Measurements from ENCODE around the gene KIAA0825.

KIAA0825 gene

DNA sequence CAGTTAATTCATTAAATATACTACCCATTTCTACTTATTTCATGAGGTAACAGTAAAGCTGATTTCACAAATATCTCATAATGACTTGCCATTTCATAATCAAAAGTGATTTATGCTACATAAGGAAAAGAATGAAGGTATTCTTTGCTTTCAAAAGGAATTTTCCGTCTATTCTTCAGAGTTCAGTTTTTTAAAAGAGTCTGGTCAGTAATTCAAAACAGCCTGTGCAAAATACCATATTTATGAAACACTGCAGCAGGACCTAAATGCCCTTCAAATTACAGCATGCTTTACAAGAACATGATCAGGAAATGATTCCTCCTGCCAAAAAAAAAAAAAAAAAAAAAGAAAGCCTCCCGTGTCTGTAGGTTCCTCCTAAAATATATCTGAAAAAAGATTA, 154.7 kb downstream of the KIAA0825 start:
- DNase-seq (no peak), ATAC-seq (replicated peaks) (no peak)
- Mint-ChIP-seq H3K36me3 (no peaks in the 10 kb centered on the region), H3K4me1 (no peaks in the 10 kb centered on the region), H3K4me3 (no peak overlapping the region), H3K27me3 (no peaks in the 10 kb centered on the region), H3K27ac (no peak overlapping the region), H3K9me3 (no peaks in the 10 kb centered on the region)

DNA sequence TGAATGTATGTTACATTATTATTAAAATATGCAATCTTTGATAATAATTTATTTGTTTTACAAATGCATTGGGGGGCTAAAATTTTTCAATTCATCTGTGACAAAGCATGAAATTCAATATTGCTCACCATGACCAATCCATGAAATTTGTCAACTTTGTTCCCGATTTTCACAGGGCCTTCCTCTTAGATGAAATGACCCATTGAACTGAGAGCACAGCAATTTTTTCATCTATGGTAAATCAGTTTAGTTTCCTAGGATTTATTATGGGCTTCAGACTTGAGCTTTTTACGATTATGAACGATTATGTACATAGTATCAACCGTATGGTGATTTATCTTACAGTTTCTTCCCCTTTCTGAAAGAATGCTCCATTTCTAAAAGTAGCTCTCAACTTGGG, 157.3 kb downstream of the KIAA0825 start:
- Mint-ChIP-seq H3K27ac (no peak overlapping the region), H3K9me3 (no peaks in the 10 kb centered on the region), H3K36me3 (no peaks in the 10 kb centered on the region), H3K4me3 (no peak overlapping the region), H3K4me1 (no peaks in the 10 kb centered on the region), H3K27me3 (no peaks in the 10 kb centered on the region)
- no peak for ATAC-seq (replicated peaks)
- DNase-seq, result no peak

DNA sequence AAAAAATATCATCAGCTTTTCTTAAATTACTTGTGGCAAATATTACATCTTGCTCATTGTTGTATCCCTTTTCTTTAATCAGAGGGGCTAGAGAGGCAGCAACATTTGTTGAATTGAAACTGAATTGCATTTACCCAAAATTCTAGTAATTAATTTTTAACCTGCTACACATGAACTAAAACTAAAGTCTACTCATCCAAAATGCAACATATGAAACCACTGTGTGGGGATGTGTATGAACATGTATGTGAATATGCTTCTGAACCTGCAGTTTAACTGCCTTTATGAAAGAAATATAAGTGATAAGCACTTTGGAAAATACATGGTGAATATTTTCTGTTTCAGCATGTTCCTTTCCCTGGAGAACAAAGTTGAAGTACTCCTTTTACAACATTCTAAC, 158.5 kb downstream of the KIAA0825 start:
- no peaks in the 10 kb centered on the region for H3K4me1 Mint-ChIP-seq
- no peak for DNase-seq
- no peak overlapping the region for H3K4me3 Mint-ChIP-seq
- no peak overlapping the region for H3K27ac Mint-ChIP-seq
- no peaks in the 10 kb centered on the region for H3K27me3 Mint-ChIP-seq
- no peaks in the 10 kb centered on the region for H3K9me3 Mint-ChIP-seq
- no peak for ATAC-seq (replicated peaks)
- H3K36me3 Mint-ChIP-seq, result no peaks in the 10 kb centered on the region

DNA sequence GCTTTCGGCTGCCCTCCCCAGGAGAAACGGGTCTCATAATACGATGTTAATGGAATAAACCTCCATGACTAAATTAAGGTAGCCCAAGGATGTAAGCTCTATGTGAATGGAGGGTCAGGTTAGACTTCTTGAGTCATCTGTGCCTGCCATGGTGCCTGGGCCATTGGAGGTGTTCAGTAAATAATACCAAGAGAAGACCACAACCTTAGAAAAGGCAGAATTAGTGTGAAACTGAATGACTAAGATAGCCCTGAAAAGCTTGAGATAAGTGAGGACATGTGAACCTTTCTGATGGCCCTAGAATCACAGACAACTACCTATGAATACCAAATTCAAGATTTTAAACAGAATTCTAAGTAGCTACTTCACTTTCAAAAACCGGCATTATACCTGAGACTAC, 160.6 kb downstream of the KIAA0825 start:
- no peak for DNase-seq
- no peaks in the 10 kb centered on the region for H3K36me3 Mint-ChIP-seq
- H3K4me1 Mint-ChIP-seq, result no peaks in the 10 kb centered on the region
- no peak overlapping the region for H3K4me3 Mint-ChIP-seq
- no peaks in the 10 kb centered on the region for H3K9me3 Mint-ChIP-seq
- ATAC-seq (replicated peaks), result no peak
- no peak overlapping the region for H3K27ac Mint-ChIP-seq
- H3K27me3 Mint-ChIP-seq, result no peaks in the 10 kb centered on the region

DNA sequence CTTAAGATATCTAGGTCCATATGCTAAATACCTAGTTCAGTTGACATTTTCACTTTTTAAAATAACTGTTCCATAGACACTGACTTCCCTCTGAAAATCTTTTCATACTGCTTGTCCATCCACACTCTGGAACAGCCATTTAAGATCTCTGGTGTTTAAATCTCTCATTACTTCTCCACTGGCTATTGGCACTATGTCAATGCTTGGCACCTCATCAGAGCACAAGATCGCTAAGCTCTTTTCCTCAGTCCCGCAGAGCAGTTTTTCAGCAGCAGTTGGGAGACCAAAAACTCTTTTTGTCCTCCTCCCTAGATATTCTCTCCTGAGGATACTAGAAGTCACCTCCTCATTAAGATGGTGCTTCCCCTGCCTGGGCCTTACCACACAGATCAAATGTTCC, 172.7 kb downstream of the KIAA0825 start:
- Mint-ChIP-seq H3K4me1 (no peaks in the 10 kb centered on the region), H3K27ac (no peak overlapping the region)
- no peak for ATAC-seq (replicated peaks)

DNA sequence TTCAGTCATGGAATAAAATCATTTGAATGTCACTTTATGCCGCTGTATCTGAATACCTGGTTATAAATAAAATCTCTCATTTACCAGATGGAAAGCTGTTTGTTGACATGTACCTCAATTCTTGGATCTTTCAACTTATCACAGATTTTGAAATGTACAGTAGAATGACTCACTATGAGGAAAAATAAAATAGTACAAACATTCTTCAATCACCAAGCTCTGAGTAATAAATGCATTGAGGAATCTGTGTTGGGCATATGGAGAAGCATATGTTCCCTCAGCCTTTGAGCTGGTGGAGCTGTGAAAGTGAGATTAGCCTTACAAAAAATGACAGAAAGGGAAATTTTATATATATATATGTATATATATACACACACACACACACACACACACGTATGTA, 175.4 kb downstream of the KIAA0825 start:
- ATAC-seq (replicated peaks) (no peak), DNase-seq (no peak)
- no peaks in the 10 kb centered on the region for H3K27me3 Mint-ChIP-seq
- H3K9me3 Mint-ChIP-seq, result no peaks in the 10 kb centered on the region
- peaks cover 0 to 3% of the 10 kb centered on the region in 2 donors for H3K36me3 Mint-ChIP-seq
- no peak overlapping the region for H3K27ac Mint-ChIP-seq
- H3K4me1 Mint-ChIP-seq, result no peaks in the 10 kb centered on the region
- no peak overlapping the region for H3K4me3 Mint-ChIP-seq

More for the DNA sequence above, 172.7 kb downstream of the KIAA0825 start:
- no peaks in the 10 kb centered on the region for H3K36me3 Mint-ChIP-seq
- no peaks in the 10 kb centered on the region for H3K9me3 Mint-ChIP-seq
- H3K4me3 Mint-ChIP-seq, result no peak overlapping the region
- no peak for DNase-seq
- H3K27me3 Mint-ChIP-seq, result no peaks in the 10 kb centered on the region

DNA sequence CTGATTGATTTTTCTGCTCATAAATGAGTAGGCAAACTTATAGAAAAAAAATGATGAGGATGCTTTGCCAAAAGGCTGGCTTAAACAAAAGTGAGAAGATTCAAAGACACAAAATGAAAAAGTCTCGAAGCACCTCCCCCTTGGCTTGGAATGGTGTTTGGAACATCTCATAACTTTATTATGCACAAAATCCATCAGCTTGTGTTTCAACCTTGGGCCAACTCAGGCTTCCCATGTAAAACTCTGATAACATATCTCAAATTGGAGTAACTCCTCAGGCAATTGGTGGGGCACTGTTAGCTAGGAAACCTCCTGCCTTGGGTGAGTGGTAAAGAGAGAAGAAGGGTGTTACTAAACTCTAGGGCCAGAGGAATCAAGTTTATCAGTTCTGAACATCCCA, 176.3 kb downstream of the KIAA0825 start:
- no peak for DNase-seq
- no peaks in the 10 kb centered on the region for H3K4me1 Mint-ChIP-seq
- H3K27ac Mint-ChIP-seq, result no peak overlapping the region
- no peak overlapping the region for H3K4me3 Mint-ChIP-seq
- peaks cover 0 to 3% of the 10 kb centered on the region in 2 donors for H3K36me3 Mint-ChIP-seq
- no peak for ATAC-seq (replicated peaks)
- no peaks in the 10 kb centered on the region for H3K27me3 Mint-ChIP-seq
- H3K9me3 Mint-ChIP-seq, result no peaks in the 10 kb centered on the region

DNA sequence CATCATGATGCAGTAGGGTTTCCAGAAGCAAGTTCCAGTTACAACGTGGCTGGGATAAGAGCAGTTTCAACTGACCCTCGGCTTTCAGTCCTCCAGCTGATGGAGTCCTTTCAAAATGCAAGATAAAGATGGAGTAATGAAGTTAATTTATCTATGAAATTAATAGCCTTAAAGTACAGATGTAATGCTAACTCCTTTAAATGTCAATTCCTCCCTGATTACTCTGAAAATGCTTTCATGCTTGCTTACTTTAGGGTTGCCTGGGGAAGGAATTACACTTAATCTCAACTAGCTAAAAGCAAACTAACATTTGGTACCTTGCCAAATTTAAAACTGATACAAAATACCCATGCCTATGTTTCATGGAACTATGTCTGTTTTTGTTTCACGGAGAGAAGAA, 178.4 kb downstream of the KIAA0825 start:
- Mint-ChIP-seq H3K27ac (no peak overlapping the region), H3K4me3 (no peak overlapping the region), H3K4me1 (no peaks in the 10 kb centered on the region), H3K36me3 (peaks cover 0 to 7% of the 10 kb centered on the region in 2 donors), H3K27me3 (no peaks in the 10 kb centered on the region), H3K9me3 (no peaks in the 10 kb centered on the region)
- ATAC-seq (replicated peaks) (no peak), DNase-seq (no peak)

DNA sequence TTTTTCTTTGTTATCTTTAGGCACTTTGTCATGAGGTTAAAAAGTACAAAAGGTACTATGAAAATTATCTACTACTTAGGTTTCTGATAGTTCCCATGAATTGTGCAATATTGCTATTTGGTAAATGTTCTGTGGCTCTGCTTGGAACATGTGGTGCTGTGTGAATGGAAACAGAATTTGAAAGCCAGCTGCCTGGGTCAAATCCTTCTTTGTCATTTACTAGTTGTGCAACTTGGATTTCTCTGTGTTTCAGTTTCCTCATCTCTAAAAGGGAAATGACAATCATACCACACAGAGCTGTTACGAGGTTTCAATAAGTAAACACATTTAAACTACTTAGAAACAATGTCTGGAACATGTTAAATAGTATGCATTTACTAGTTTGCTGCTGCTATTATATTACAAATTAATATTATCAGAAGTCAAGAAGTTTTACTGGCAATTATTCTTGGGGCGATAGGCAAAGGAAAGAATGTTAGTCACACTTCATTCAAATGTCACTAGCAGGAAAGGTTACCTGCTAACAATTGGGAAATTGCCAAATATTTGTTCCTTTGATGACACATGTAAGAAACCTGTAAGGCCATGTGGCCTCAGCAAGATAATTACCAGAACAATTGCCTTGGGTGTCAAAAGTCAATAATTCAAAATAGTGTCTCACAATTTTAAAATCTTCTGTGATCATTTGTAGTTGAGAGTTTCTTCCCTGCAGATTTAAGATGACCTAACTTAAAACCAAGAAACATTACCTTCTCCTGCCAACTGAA, 184.8 kb downstream of the KIAA0825 start:
- no peak for ATAC-seq (replicated peaks)
- H3K27me3 Mint-ChIP-seq, result no peaks in the 10 kb centered on the region
- no peaks in the 10 kb centered on the region for H3K4me1 Mint-ChIP-seq
- no peak for DNase-seq
- H3K27ac Mint-ChIP-seq, result no peak overlapping the region
- peaks cover 4 to 5% of the 10 kb centered on the region in 2 donors for H3K9me3 Mint-ChIP-seq
- no peak overlapping the region for H3K4me3 Mint-ChIP-seq
- peaks cover 1 to 13% of the 10 kb centered on the region in 2 donors for H3K36me3 Mint-ChIP-seq

DNA sequence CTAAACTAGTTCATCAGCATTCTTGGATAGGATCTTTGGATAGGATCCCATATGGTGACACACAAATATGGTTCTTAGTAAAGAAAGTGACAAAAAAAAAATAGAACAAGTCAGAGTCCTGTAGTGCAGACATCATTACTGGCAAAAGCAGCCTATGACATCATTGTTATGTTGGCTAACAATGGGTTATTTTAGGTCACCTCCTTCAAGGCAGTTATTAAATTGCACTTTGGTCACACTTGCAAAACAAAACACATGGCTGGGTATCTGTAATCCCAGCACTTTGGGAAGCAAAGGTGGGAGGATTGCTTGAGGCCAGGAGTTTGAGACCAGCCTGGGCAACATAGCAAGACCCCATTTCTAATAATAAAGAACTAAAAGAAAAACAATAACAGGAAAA, 185.9 kb downstream of the KIAA0825 start:
- H3K4me1 Mint-ChIP-seq, result no peaks in the 10 kb centered on the region
- H3K27ac Mint-ChIP-seq, result no peak overlapping the region
- H3K4me3 Mint-ChIP-seq, result no peak overlapping the region
- DNase-seq (no peak), ATAC-seq (replicated peaks) (no peak)
- no peaks in the 10 kb centered on the region for H3K27me3 Mint-ChIP-seq
- H3K36me3 Mint-ChIP-seq, result peaks cover 1 to 13% of the 10 kb centered on the region in 2 donors
- H3K9me3 Mint-ChIP-seq, result peaks cover 7 to 8% of the 10 kb centered on the region in 2 donors

DNA sequence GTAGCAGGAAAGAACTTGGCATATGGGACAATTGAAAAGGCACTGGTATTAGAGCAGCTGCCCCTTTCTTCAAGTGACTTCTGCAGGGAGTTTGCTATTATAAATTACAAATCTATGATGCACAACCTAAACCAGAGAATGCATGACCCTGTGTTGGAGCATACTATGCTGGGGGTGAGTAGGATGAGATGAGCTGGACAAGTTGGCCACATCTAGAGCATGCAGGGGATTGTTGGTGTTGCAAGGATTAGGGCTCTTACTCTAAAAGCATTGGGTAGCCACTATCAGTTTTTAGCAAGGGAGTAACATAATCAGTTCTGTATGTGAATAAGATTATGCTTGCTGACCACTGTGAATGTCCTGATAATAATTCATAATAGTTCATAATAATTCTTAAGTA, 186.7 kb downstream of the KIAA0825 start:
- Mint-ChIP-seq H3K27ac (no peak overlapping the region), H3K9me3 (peaks cover 7 to 8% of the 10 kb centered on the region in 2 donors), H3K4me1 (no peaks in the 10 kb centered on the region), H3K36me3 (peaks cover 1 to 13% of the 10 kb centered on the region in 2 donors), H3K27me3 (no peaks in the 10 kb centered on the region), H3K4me3 (no peak overlapping the region)
- DNase-seq (no peak), ATAC-seq (replicated peaks) (no peak)

DNA sequence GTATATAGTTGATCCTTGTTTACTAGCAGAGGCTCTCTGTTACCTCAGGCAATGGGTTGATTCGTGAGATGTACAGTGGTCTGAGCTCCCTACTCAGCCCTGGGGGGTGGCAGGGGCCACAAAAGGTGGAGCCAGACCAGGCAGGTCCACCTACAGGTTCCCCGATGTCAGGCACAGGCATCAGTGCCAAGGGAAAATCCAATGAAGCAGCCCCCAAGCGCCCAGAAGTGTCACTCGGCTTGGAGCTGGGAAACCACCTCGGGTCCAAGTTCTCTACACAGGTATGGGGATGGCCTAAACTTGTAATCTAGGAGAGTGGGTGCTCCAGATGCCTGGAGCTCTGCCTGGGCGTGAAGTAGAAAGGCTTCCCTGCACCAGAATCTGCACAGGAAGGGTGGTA, 188.8 kb downstream of the KIAA0825 start:
- H3K4me3 Mint-ChIP-seq, result no peak overlapping the region
- peaks cover 1 to 8% of the 10 kb centered on the region in 2 donors for H3K36me3 Mint-ChIP-seq
- DNase-seq (no peak), ATAC-seq (replicated peaks) (no peak)
- H3K27me3 Mint-ChIP-seq, result no peaks in the 10 kb centered on the region
- peaks cover 7 to 8% of the 10 kb centered on the region in 2 donors for H3K9me3 Mint-ChIP-seq
- H3K4me1 Mint-ChIP-seq, result no peaks in the 10 kb centered on the region
- no peak overlapping the region for H3K27ac Mint-ChIP-seq

DNA sequence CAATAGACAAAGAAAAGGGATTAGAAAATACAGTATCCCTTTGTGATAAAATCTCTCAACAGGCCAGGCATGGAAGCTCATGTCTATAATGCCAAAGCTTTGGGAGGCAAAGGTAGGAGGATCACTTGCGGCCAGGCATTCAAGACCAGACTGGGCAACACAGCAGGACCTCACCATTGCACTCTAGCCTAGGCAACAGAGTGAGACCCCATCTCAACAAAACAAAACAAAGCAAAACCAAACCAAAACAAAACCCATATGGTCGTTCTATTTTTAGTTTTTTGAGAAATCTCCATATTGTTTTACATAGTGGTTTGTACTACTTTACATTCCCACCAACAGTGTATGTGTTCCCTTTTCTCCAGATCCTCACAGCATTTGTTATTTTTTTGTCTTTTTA, 193.0 kb downstream of the KIAA0825 start:
- ATAC-seq (replicated peaks), result no peak
- Mint-ChIP-seq H3K27ac (no peak overlapping the region), H3K4me1 (no peaks in the 10 kb centered on the region)

DNA sequence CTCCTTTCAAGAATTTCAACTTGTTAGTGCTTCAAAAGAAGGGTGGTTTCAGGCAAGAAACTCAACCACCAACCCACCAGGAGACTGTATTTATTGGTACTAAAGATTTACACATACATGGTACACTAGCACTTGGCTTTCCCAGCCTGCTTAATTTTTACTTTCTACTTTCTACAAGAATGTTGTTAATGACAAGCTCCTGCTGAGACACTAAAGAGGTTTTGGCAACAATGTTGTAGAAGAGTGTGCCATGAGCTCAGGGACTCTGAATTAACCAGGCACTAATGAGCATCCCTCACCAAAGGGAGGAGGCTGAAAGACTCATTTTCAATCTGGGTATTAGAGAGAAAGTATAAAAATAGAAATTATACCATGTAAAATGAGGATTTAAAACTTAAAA, 195.0 kb downstream of the KIAA0825 start:
- ATAC-seq (replicated peaks), result no peak
- H3K27ac Mint-ChIP-seq, result no peak overlapping the region
- H3K4me3 Mint-ChIP-seq, result no peak overlapping the region
- no peak for DNase-seq
- H3K36me3 Mint-ChIP-seq, result peaks cover 0 to 3% of the 10 kb centered on the region in 2 donors
- peaks cover 2 to 3% of the 10 kb centered on the region in 2 donors for H3K9me3 Mint-ChIP-seq
- no peaks in the 10 kb centered on the region for H3K27me3 Mint-ChIP-seq
- H3K4me1 Mint-ChIP-seq, result no peaks in the 10 kb centered on the region

More for the DNA sequence above, 193.0 kb downstream of the KIAA0825 start:
- peaks cover 0 to 6% of the 10 kb centered on the region in 2 donors for H3K36me3 Mint-ChIP-seq
- DNase-seq, result no peak
- H3K27me3 Mint-ChIP-seq, result no peaks in the 10 kb centered on the region
- peaks cover 6 to 7% of the 10 kb centered on the region in 2 donors for H3K9me3 Mint-ChIP-seq
- no peak overlapping the region for H3K4me3 Mint-ChIP-seq

DNA sequence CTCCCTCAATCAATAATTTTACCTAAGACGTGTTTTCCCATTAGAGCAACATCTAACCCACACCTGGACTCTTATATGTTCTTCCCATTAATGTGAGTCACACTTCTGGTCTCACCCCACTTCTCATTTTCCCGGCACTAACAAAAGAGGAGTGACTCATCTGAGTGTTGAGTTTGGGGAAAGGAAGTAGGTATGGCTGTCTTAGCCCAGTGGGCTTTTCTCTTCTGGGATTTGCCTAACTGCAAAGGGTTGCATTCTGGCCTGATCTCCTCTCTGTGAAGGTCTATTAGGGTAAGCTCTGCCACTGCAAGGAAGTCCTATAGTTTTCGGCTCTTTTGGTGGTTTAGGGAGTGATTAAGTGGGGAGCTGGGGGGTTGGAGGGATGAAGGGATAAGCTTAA, 195.6 kb downstream of the KIAA0825 start:
- Mint-ChIP-seq H3K27ac (no peak overlapping the region), H3K27me3 (no peaks in the 10 kb centered on the region), H3K4me1 (no peaks in the 10 kb centered on the region), H3K36me3 (peaks cover 0 to 3% of the 10 kb centered on the region in 2 donors), H3K9me3 (peaks cover 0 to under 1% of the 10 kb centered on the region in 2 donors), H3K4me3 (no peak overlapping the region)
- no peak for DNase-seq
- ATAC-seq (replicated peaks), result no peak
